Measurements from ENCODE around the gene PTPA. TPM values are rescaled to one million over a fixed set of nuclear protein-coding genes. Genes with fewer than 3 reads are reported as not detected.

PTPA gene
- total RNA-seq, 1 experiment from 2014 or later, result 182 TPM

GRCh38 chr9:129108805-129109536, 2.2 kb upstream of the PTPA start:
- ChIA-PET CTCF (no interaction called here), POLR2A (ENCODE audit: unreplicated experiment) (no interaction called here)
- Histone ChIP-seq H3K27ac (no peak overlapping the region), H3K27me3 (ENCODE audit: insufficient read depth, low read depth) (no peaks in the 10 kb centered on the region), H3K9me3 (ENCODE audit: insufficient read depth, low read depth) (no peaks in the 10 kb centered on the region), H3K4me1 (replicated peaks; ENCODE audit: insufficient read depth) (peaks cover 15% of the 10 kb centered on the region), H3K79me2 (ENCODE audit: low read depth) (peaks cover 24% of the 10 kb centered on the region), H3F3A (ENCODE audit: insufficient read depth, low read depth) (peaks cover 24% of the 10 kb centered on the region; the same call in 1 of the 2 replicates), H3K4me3 (no peak overlapping the region), H3K36me3 (ENCODE audit: low read depth) (no peaks in the 10 kb centered on the region), H3K4me2 (0 out of 2 replicates have a peak overlapping the region, but pooled peaks have one; percentile 95), H2AFZ (no peak overlapping the region), H3K9me2 (ENCODE audit: insufficient read depth) (no peaks in the 10 kb centered on the region), H4K20me1 (ENCODE audit: insufficient read depth) (no peaks in the 10 kb centered on the region)
- no peak for DNase-seq
- no peak for TF ChIP-seq CTCF (conservative IDR thresholded peaks at IDR 0.05)
- TF ChIP-seq EZH2 (IDR thresholded peaks at IDR 0.05; ENCODE audit: low read depth), result no peak
- intact Hi-C loops (cut with micrococcal nuclease; ENCODE audit: unreplicated experiment), result no loop called here
- no TSS peak for BruUV-seq (replicated peaks)

- TSS peak; percentile 42 for BruUV-seq (replicated peaks)
- DNase-seq, result no peak
These were observed 1.7 kb upstream of the PTPA start for GRCh38 chr9:129109537-129109903.

More at GRCh38 chr9:129109537-129109903, 1.7 kb upstream of the PTPA start:
- Histone ChIP-seq H3F3A (ENCODE audit: insufficient read depth, low read depth) (peaks cover 29% of the 10 kb centered on the region; the same call in 1 of the 2 replicates), H3K27me3 (ENCODE audit: insufficient read depth, low read depth) (no peaks in the 10 kb centered on the region), H3K9me2 (ENCODE audit: insufficient read depth) (no peaks in the 10 kb centered on the region), H3K27ac (no peak overlapping the region), H2AFZ (no peak overlapping the region), H3K4me3 (no peak overlapping the region), H3K9me3 (ENCODE audit: insufficient read depth, low read depth) (no peaks in the 10 kb centered on the region), H3K36me3 (ENCODE audit: low read depth) (no peaks in the 10 kb centered on the region), H4K20me1 (ENCODE audit: insufficient read depth) (no peaks in the 10 kb centered on the region), H3K79me2 (ENCODE audit: low read depth) (peaks cover 28% of the 10 kb centered on the region), H3K4me2 (peak overlapping the region; percentile 95; the same call in 1 of the 2 replicates), H3K4me1 (replicated peaks; ENCODE audit: insufficient read depth) (peaks cover 18% of the 10 kb centered on the region; the same call in 1 of the 2 replicates)
- CTCF ChIA-PET, result no interaction called here
- POLR2A ChIA-PET (ENCODE audit: unreplicated experiment), result no interaction called here
- intact Hi-C loops (cut with micrococcal nuclease; ENCODE audit: unreplicated experiment), result no loop called here
- TF ChIP-seq CTCF (conservative IDR thresholded peaks at IDR 0.05), result no peak
- no peak for TF ChIP-seq EZH2 (IDR thresholded peaks at IDR 0.05; ENCODE audit: low read depth)

Measured in PC-9 (cell line).